ENCODE results near the gene LRP1B. TPM values are rescaled to one million over a fixed set of nuclear protein-coding genes. Genes with fewer than 3 reads are reported as not detected.

Gene LRP1B
- polyA plus RNA-seq, 1 donor from 2014 or later = 12.7 TPM

- no peak for TF ChIP-seq TAF1 (IDR thresholded peaks at IDR 0.05; ENCODE audit: low read depth)
- TF ChIP-seq RAD21 (conservative IDR thresholded peaks at IDR 0.05) = no peak
- Histone ChIP-seq H3K9me2 (ENCODE audit: insufficient read depth, low read length) (no peaks in the 10 kb centered on the region), H3K4me2 (ENCODE audit: low read length) (no peak overlapping the region), H2AFZ (ENCODE audit: low read depth, low read length) (no peak overlapping the region), H3F3A (ENCODE audit: insufficient read depth, low read length, poor library complexity, severe bottlenecking) (no peaks in the 10 kb centered on the region), H3K79me2 (replicated peaks; ENCODE audit: insufficient read depth, low read length) (no peaks in the 10 kb centered on the region), H3K9ac (ENCODE audit: low read length) (no peak overlapping the region), H3K27ac (ENCODE audit: low read length) (no peak overlapping the region), H3K36me3 (ENCODE audit: insufficient read depth, low read length) (no peaks in the 10 kb centered on the region), H3K27me3 (ENCODE audit: insufficient read depth, low read depth, low read length) (no peaks in the 10 kb centered on the region), H3K9me3 (ENCODE audit: low read length) (no peaks in the 10 kb centered on the region), H3K4me3 (ENCODE audit: low read length) (no peak overlapping the region), H4K20me1 (ENCODE audit: insufficient read depth) (no peaks in the 10 kb centered on the region)
Observed at GRCh38 chr2:141943918-141944317, 186.9 kb downstream of the LRP1B start.

DNA sequence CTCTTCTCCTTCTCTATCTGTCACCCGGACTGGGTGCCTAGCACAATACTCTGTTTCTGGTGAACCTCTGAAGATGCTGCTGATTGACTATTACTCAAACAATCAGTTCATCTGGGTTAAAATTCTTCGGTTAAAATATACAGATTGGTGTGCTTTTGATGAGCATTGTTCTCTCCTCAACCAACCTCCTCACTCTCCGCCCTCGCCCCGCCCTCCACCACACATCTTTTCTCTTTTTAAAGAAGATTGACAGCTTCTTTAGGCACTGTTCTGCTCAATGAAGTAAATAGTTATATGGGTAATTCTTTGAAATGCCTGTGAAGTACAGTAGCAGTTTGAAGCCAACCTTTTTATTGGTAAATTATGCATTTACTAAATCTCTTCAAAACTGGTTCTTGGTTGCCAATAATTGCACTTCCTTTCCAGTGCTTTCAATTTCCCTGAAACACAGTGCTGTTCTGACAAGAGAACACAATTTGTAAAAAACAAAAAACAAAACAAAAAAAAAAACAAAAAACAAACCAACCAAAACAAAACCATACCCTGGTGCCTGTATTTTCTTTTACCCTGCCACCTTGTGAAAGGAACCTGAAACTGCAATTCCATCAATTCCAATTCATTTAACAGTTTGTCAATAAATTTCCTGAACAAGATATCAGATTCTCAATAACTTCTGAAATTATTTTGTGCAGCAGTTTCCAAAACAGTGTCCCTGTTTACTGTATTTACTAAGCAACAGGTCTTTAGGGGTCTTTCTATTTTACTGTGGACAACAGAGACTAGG is 188.6 kb downstream of the LRP1B start:
- Histone ChIP-seq H3K9ac (ENCODE audit: low read length) (no peak overlapping the region), H3K9me2 (ENCODE audit: insufficient read depth, low read length) (no peaks in the 10 kb centered on the region), H2AFZ (ENCODE audit: low read depth, low read length) (no peak overlapping the region), H3K4me3 (ENCODE audit: low read length) (no peak overlapping the region), H3K9me3 (ENCODE audit: low read length) (peaks cover 6% of the 10 kb centered on the region), H3F3A (ENCODE audit: insufficient read depth, low read length, poor library complexity, severe bottlenecking) (no peaks in the 10 kb centered on the region), H3K27ac (ENCODE audit: low read length) (no peak overlapping the region), H3K36me3 (ENCODE audit: insufficient read depth, low read length) (no peaks in the 10 kb centered on the region), H3K27me3 (ENCODE audit: insufficient read depth, low read depth, low read length) (no peaks in the 10 kb centered on the region), H4K20me1 (ENCODE audit: insufficient read depth) (no peaks in the 10 kb centered on the region), H3K4me2 (ENCODE audit: low read length) (no peak overlapping the region), H3K79me2 (replicated peaks; ENCODE audit: insufficient read depth, low read length) (no peaks in the 10 kb centered on the region)
- TF ChIP-seq, protein P1, sequence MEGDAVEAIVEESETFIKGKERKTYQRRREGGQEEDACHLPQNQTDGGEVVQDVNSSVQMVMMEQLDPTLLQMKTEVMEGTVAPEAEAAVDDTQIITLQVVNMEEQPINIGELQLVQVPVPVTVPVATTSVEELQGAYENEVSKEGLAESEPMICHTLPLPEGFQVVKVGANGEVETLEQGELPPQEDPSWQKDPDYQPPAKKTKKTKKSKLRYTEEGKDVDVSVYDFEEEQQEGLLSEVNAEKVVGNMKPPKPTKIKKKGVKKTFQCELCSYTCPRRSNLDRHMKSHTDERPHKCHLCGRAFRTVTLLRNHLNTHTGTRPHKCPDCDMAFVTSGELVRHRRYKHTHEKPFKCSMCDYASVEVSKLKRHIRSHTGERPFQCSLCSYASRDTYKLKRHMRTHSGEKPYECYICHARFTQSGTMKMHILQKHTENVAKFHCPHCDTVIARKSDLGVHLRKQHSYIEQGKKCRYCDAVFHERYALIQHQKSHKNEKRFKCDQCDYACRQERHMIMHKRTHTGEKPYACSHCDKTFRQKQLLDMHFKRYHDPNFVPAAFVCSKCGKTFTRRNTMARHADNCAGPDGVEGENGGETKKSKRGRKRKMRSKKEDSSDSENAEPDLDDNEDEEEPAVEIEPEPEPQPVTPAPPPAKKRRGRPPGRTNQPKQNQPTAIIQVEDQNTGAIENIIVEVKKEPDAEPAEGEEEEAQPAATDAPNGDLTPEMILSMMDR (IDR thresholded peaks at IDR 0.05; ENCODE audit: poor library complexity, severe bottlenecking) = peak; percentile 43
- TF ChIP-seq SMC3 (conservative IDR thresholded peaks at IDR 0.05; ENCODE audit: poor library complexity) (peak; percentile 27), RAD21 (conservative IDR thresholded peaks at IDR 0.05) (no peak), POLR2AphosphoS5 (IDR thresholded peaks at IDR 0.05) (no peak), EP300 (conservative IDR thresholded peaks at IDR 0.05; ENCODE audit: poor library complexity, severe bottlenecking) (no peak), MXI1 (conservative IDR thresholded peaks at IDR 0.05; ENCODE audit: poor library complexity, severe bottlenecking) (no peak), EZH2 (IDR thresholded peaks at IDR 0.05; ENCODE audit: borderline replicate concordance, insufficient read depth, low read length, poor library complexity, severe bottlenecking) (no peak), TAF1 (IDR thresholded peaks at IDR 0.05; ENCODE audit: low read depth) (no peak)
- TF ChIP-seq, protein P2, sequence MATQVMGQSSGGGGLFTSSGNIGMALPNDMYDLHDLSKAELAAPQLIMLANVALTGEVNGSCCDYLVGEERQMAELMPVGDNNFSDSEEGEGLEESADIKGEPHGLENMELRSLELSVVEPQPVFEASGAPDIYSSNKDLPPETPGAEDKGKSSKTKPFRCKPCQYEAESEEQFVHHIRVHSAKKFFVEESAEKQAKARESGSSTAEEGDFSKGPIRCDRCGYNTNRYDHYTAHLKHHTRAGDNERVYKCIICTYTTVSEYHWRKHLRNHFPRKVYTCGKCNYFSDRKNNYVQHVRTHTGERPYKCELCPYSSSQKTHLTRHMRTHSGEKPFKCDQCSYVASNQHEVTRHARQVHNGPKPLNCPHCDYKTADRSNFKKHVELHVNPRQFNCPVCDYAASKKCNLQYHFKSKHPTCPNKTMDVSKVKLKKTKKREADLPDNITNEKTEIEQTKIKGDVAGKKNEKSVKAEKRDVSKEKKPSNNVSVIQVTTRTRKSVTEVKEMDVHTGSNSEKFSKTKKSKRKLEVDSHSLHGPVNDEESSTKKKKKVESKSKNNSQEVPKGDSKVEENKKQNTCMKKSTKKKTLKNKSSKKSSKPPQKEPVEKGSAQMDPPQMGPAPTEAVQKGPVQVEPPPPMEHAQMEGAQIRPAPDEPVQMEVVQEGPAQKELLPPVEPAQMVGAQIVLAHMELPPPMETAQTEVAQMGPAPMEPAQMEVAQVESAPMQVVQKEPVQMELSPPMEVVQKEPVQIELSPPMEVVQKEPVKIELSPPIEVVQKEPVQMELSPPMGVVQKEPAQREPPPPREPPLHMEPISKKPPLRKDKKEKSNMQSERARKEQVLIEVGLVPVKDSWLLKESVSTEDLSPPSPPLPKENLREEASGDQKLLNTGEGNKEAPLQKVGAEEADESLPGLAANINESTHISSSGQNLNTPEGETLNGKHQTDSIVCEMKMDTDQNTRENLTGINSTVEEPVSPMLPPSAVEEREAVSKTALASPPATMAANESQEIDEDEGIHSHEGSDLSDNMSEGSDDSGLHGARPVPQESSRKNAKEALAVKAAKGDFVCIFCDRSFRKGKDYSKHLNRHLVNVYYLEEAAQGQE (IDR thresholded peaks at IDR 0.05; ENCODE audit: borderline replicate concordance) = no peak

All from neural cell (in vitro differentiated cells).